GM15510 (cell line): ENCODE data around the gene KPRP.

Experiments used
- POLR2A ChIP-seq: IDR thresholded peaks from 3 replicates; pipeline ENCODE4 v1.6.1; 2011; ENCODE audit warnings: borderline replicate concordance; ENCODE audit not compliant: insufficient read length; ENCODE audit errors: extremely low read depth

Gene KPRP

GRCh38 chr1:152757747-152758146 is at the start of gene KPRP:
TSS of gene KPRP (plus strand) at chr1:152758025. CDS start at chr1:152759589, 1,564 bp downstream.
- TF ChIP-seq POLR2A, result no peak

- no peak for TF ChIP-seq POLR2A
Measured at GRCh38 chr1:152718238-152718637, 39.6 kb upstream of the KPRP start.

GRCh38 chr1:152725261-152725660 is 32.6 kb upstream of the KPRP start:
- no peak for TF ChIP-seq POLR2A

- TF ChIP-seq POLR2A, result no peak
Measured at GRCh38 chr1:152728986-152729385, 28.8 kb upstream of the KPRP start.

GRCh38 chr1:152735648-152736047 is 22.2 kb upstream of the KPRP start:
- TF ChIP-seq POLR2A, result no peak

GRCh38 chr1:152737997-152738396 is 19.8 kb upstream of the KPRP start:
- no peak for TF ChIP-seq POLR2A

- no peak for TF ChIP-seq POLR2A
Measured at GRCh38 chr1:152739841-152740240, 18.0 kb upstream of the KPRP start.

GRCh38 chr1:152741656-152742055 is 16.2 kb upstream of the KPRP start:
- TF ChIP-seq POLR2A, result no peak

- TF ChIP-seq POLR2A, result no peak
Measured at GRCh38 chr1:152743371-152744145, 14.3 kb upstream of the KPRP start.

GRCh38 chr1:152745289-152745704 is 12.5 kb upstream of the KPRP start:
- TF ChIP-seq POLR2A, result no peak

- no peak for TF ChIP-seq POLR2A
Measured at GRCh38 chr1:152745765-152746444, 11.9 kb upstream of the KPRP start.

- TF ChIP-seq POLR2A, result no peak
Measured at GRCh38 chr1:152747831-152748230, 10.0 kb upstream of the KPRP start.

GRCh38 chr1:152752225-152752624 is 5.6 kb upstream of the KPRP start:
- TF ChIP-seq POLR2A, result no peak

GRCh38 chr1:152753586-152753985 is 4.2 kb upstream of the KPRP start:
- TF ChIP-seq POLR2A, result no peak

GRCh38 chr1:152756872-152757271 is 953 bp upstream of the KPRP start:
- no peak for TF ChIP-seq POLR2A

GRCh38 chr1:152758636-152759035 is 811 bp downstream of the KPRP start:
- no peak for TF ChIP-seq POLR2A
